ENCODE measurements around the gene LUC7L. TPM values are rescaled to one million over a fixed set of nuclear protein-coding genes. Genes with fewer than 3 reads are reported as not detected.

Gene LUC7L
- total RNA-seq, 1 donor from 2014 or later, result 32.0 TPM

DNA sequence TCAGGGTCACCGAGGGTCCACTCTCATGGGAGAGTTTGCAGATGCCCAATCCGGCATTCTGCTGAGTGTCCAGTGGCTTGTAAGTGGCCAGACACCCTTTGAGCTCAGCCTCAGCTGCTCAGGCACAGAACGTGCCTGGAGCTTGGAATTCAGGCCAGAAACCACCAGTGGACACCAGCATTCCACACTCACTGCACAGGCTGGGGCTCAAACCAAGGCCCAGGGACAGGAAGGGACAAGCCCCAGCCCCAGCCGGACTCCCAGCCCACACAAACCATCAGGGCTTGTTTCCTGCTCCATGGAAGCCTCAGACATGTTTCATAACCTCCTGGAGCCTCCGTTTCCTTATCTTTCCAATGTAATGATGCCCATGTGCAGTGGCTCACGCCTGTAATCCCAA lies 85.8 kb downstream of the LUC7L start:
- DNase-seq (ENCODE audit: low read depth, low spot score), result no peak

DNA sequence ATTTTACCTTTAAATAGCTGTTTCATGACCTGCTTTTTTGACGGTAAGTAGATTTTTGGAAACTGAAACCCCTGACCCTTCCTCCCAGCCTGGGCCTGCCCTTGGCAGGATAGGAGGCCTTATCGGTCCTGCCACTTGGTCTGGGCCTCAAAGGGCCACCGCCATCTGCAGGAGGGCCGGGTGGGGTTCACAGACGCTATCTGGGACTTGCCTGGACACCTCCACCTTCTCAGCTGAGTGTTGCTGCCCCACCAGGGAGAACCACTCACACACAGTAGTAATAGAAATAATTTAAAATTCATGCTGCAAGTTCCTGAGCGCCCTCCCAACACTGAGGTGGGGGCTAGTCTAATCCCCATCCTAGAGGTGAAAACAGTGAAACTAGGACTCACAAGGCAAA lies 86.2 kb downstream of the LUC7L start:
- no peak for DNase-seq (ENCODE audit: low read depth, low spot score)

GRCh38 chr16:142405-142967 lies 86.8 kb downstream of the LUC7L start:
- DNase-seq (ENCODE audit: low read depth, low spot score), result no peak

- DNase-seq (ENCODE audit: low read depth, low spot score), result no peak
Observed at GRCh38 chr16:140175-140857, 88.9 kb downstream of the LUC7L start.

Other genes with a start within 250 kb of the LUC7L start
- gene POLR3K, start 175.8 kb downstream of the LUC7L start, total RNA-seq, result 8.4 and 10.2 TPM in 2 replicates
- gene SNRNP25, start 175.6 kb downstream of the LUC7L start, total RNA-seq, result 29.2 and 40.9 TPM in 2 replicates
- gene RHBDF1, start 156.8 kb downstream of the LUC7L start, total RNA-seq, result 24.9 and 26.2 TPM in 2 replicates
- gene MPG, start 151.2 kb downstream of the LUC7L start, total RNA-seq, result 129 and 253 TPM in 2 replicates
- 6.4 and 6.6 TPM in 2 replicates for gene NPRL3, start 90.8 kb downstream of the LUC7L start, total RNA-seq
- gene HBZ, start 76.8 kb downstream of the LUC7L start, total RNA-seq, result not detected in 2 replicates
- gene HBM, start 63.5 kb downstream of the LUC7L start, total RNA-seq, result not detected in 2 replicates
- not detected in 2 replicates for gene HBA2, start 56.6 kb downstream of the LUC7L start, total RNA-seq
- not detected in 2 replicates for gene HBA1, start 52.8 kb downstream of the LUC7L start, total RNA-seq
- 0.21 and 1.5 TPM in 2 replicates for gene HBQ1, start 49.0 kb downstream of the LUC7L start, total RNA-seq
- gene FAM234A, start 5.4 kb upstream of the LUC7L start, total RNA-seq, result 49.5 and 54.3 TPM in 2 replicates
- gene RGS11, start 46.5 kb upstream of the LUC7L start, total RNA-seq, result 2.7 and 4.6 TPM in 2 replicates
- gene ARHGDIG, start 51.1 kb upstream of the LUC7L start, total RNA-seq, result 1.5 and 12.3 TPM in 2 replicates
- gene PDIA2, start 53.7 kb upstream of the LUC7L start, total RNA-seq, result 0.14 and 0.92 TPM in 2 replicates
- 23.5 and 23.8 TPM in 2 replicates for gene AXIN1, start 123.3 kb upstream of the LUC7L start, total RNA-seq
- 113 and 131 TPM in 2 replicates for gene MRPL28, start 141.1 kb upstream of the LUC7L start, total RNA-seq
- gene PGAP6, start 152.5 kb upstream of the LUC7L start, total RNA-seq, result 81.1 and 102 TPM in 2 replicates
- 42.2 and 87.8 TPM in 2 replicates for gene NME4, start 167.8 kb upstream of the LUC7L start, total RNA-seq
- gene DECR2, start 172.4 kb upstream of the LUC7L start, total RNA-seq, result 10.5 and 19.4 TPM in 2 replicates
- 27.7 and 33.3 TPM in 2 replicates for gene RAB11FIP3, start 196.2 kb upstream of the LUC7L start, total RNA-seq

All from pulmonary artery endothelial cell (primary cell).